Measurements from ENCODE around the gene ADAM12. TPM values are rescaled to one million over a fixed set of nuclear protein-coding genes. Genes with fewer than 3 reads are reported as not detected.

ADAM12 gene
- total and polyA plus RNA-seq, 9 of the 15 experiments (the other 6 are each of a cell fraction or from before 2014, with no cell fraction given), result not detected

DNA sequence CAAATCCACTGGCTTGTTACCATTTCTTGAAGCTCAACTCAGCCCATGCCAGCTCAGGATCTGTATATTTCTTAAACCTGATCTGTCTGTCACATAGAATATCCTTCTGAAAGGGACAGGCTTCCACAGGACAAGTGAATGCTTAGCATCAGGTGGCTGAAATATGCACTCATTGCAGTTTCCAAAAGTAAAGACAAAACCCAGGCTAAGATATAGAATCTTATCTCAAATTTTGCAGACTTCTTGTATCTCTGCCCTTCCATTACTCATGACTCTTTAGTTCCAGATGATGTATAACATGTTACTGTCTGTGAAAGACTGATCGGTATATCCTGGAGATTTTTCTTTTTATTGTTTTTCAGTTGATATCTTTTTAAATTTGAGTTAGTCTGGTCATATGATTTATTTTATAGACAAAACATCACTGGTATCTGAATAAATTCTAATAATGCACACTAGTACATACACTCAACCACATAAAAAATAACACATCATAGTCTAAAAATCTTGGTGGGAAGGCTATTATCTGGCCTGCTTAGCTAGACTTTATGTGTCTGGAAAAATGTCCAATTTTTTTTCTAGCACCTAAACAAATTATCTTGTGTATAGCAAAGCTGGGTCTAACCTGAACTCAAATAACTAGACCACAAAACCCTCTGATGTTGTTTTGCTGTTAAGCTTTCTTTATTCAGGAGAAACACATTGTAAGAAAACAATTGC lies 182.6 kb downstream of the ADAM12 start (continued):
- TF ChIP-seq ARID1B (IDR thresholded peaks at IDR 0.05) (peak; percentile 67), E2F3 (CRISPR knock-in tag; IDR thresholded peaks at IDR 0.05) (no peak), PML (IDR thresholded peaks at IDR 0.05; ENCODE audit: low read length) (0 out of 2 replicates have a peak, but pooled peaks have one; percentile 28), TAL1 (IDR thresholded peaks at IDR 0.05) (peak; percentile 57), ZNF609 (CRISPR knock-in tag; IDR thresholded peaks at IDR 0.05; ENCODE audit: borderline replicate concordance) (no peak), FOXP1 (CRISPR knock-in tag; IDR thresholded peaks at IDR 0.05) (no peak), CBFA2T3 (IDR thresholded peaks at IDR 0.05) (peak; percentile 60; the same call in 1 of the 2 replicates), FOSL1 (tag; conservative IDR thresholded peaks at IDR 0.05) (peak; percentile 73), EP300 (IDR thresholded peaks at IDR 0.05; ENCODE audit: low read length) (peak; percentile 29; the same call in 1 of the 2 replicates), PBX2 (CRISPR knock-in tag; IDR thresholded peaks at IDR 0.05; ENCODE audit: low read depth) (no peak), PBX2 (tag; conservative IDR thresholded peaks at IDR 0.05; ENCODE audit: low read depth) (peak; percentile 29; the same call in 1 of the 2 replicates), TEAD4 (IDR thresholded peaks at IDR 0.05; ENCODE audit: low read length) (peak; percentile 78), TEAD4 (CRISPR knock-in tag; IDR thresholded peaks at IDR 0.05; ENCODE audit: borderline replicate concordance) (no peak), PTRF (tag; IDR thresholded peaks at IDR 0.05) (no peak), IFI16 (CRISPR knock-in tag; IDR thresholded peaks at IDR 0.05) (no peak), IRF9 (tag; IDR thresholded peaks at IDR 0.05) (no peak)
- TF ChIP-seq, protein P1, sequence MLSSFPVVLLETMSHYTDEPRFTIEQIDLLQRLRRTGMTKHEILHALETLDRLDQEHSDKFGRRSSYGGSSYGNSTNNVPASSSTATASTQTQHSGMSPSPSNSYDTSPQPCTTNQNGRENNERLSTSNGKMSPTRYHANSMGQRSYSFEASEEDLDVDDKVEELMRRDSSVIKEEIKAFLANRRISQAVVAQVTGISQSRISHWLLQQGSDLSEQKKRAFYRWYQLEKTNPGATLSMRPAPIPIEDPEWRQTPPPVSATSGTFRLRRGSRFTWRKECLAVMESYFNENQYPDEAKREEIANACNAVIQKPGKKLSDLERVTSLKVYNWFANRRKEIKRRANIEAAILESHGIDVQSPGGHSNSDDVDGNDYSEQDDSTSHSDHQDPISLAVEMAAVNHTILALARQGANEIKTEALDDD (IDR thresholded peaks at IDR 0.05), result no peak

All from K562 (cell line).